LNCaP clone FGC (cell line): ENCODE results near the gene PDCD1.

Experiments used
- DNase-seq: peaks from one replicate; pipeline ENCODE4 v3.0.0-alpha.2; 2011; ENCODE audit warnings: low read depth
- H3K4me3 ChIP-seq: 2 replicates; pipeline ENCODE4 v1.5.1; 2011; ENCODE audit warnings: mild to moderate bottlenecking, low read depth, low read length, control low read depth
- TF ChIP-seq, protein P1 (sequence below): IDR thresholded peaks from 2 replicates; pipeline ENCODE4 v1.5.1; 2012; ENCODE audit warnings: mild to moderate bottlenecking; ENCODE audit not compliant: control insufficient read depth, insufficient read depth; ENCODE audit errors: extremely low read depth

PDCD1 gene

GRCh38 chr2:241865957-241866789 lies 7.5 kb upstream of the PDCD1 start:
- DNase-seq: no peak
- TF ChIP-seq, protein P1, sequence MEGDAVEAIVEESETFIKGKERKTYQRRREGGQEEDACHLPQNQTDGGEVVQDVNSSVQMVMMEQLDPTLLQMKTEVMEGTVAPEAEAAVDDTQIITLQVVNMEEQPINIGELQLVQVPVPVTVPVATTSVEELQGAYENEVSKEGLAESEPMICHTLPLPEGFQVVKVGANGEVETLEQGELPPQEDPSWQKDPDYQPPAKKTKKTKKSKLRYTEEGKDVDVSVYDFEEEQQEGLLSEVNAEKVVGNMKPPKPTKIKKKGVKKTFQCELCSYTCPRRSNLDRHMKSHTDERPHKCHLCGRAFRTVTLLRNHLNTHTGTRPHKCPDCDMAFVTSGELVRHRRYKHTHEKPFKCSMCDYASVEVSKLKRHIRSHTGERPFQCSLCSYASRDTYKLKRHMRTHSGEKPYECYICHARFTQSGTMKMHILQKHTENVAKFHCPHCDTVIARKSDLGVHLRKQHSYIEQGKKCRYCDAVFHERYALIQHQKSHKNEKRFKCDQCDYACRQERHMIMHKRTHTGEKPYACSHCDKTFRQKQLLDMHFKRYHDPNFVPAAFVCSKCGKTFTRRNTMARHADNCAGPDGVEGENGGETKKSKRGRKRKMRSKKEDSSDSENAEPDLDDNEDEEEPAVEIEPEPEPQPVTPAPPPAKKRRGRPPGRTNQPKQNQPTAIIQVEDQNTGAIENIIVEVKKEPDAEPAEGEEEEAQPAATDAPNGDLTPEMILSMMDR: no peak
- no peak overlapping the region for H3K4me3 ChIP-seq

DNA sequence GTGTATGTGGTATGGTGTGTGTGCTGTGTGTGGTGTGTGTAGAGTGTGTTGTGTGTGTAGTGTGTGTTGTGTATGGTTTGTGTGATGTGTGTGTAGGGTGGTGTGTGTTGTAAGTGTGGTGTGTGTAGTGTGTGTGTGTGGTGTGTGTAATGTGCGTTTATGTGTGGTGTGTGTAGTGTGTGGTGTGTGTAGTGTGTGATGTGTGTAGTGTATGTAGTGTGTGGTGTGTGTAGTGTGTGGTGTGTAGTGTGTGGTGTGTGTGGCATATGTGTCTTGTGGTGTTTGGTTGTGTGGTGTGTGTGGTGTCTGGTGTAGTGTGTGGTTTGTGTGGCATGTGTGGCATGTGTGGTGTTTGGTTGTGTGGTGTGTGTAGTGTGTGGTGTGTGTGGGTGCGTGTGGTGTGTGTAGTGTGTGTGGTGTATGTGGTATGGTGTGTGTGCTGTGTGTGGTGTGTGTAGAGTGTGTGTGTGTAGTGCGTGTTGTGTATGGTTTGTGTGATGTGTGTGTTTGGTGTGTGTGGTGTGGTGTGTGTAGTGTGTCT lies 6.8 kb upstream of the PDCD1 start:
- DNase-seq: no peak
- no peak overlapping the region for H3K4me3 ChIP-seq
- TF ChIP-seq, protein P1: no peak

DNA sequence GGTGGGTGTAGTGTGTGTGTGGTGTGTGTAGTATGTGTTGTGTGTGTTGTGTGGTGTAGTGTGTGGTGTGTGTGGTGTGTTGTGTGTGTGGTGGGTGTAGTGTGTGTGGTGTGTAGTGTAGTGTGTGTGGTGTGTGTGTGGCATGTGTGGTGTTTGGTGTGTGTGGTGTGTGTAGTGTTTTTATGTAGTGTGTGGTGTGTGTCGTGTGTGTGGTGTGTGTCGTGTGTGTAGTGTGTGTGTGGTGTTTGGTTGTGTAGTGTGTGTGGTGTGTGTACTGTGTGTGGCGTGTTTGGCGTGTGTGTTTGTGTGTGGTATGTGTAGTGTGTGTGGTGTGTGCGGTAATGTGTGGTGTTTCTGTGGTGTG lies 6.1 kb upstream of the PDCD1 start:
- DNase-seq: no peak
- no peak overlapping the region for H3K4me3 ChIP-seq
- TF ChIP-seq, protein P1: no peak

- DNase-seq: no peak
- no peak overlapping the region for H3K4me3 ChIP-seq
- TF ChIP-seq, protein P1: no peak
These were observed 5.6 kb upstream of the PDCD1 start for GRCh38 chr2:241864168-241864849.

DNA sequence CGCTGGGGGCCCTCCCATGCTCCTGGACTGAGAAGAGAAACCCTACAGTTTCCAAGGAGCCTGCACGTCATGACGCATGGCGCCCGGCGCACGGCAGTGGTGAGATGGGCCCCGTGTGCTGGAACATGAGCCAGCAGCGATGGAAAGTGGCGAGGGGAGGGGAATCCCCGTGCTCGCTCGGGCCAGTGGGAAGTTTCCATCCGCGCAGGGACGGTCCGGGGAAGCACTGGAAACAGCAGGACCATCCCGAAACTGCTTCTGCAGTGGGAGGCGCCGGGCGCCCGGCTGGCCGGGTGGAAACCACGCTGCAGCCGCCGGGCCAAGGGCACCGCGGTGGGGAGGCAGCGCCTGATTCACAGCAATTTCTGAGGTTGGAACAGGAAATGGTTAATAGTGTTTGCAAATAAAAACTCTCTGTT lies 4.9 kb upstream of the PDCD1 start:
- TF ChIP-seq, protein P1: no peak
- no peak overlapping the region for H3K4me3 ChIP-seq
- no peak for DNase-seq

- DNase-seq: no peak
- TF ChIP-seq, protein P1: no peak
- H3K4me3 ChIP-seq: no peak overlapping the region
These were observed 4.3 kb upstream of the PDCD1 start for GRCh38 chr2:241862775-241863535.
